GM19035 (cell line): Measurements from ENCODE around the gene SLC46A1.

Experiments used
- ATAC-seq: cut with Tn5 transposase; IDR thresholded peaks from one replicate; pipeline ENCODE4 v1.9.1; 2021; ENCODE audit not compliant: unreplicated experiment

SLC46A1 gene

GRCh38 chr17:28404461-28404811, 1.6 kb downstream of the SLC46A1 start:
- no peak for ATAC-seq

- ATAC-seq = no peak
Measured at GRCh38 chr17:28404007-28404406, 2.0 kb downstream of the SLC46A1 start.

GRCh38 chr17:28402844-28403243, 3.2 kb downstream of the SLC46A1 start:
- ATAC-seq = no peak

GRCh38 chr17:28402224-28402630, 3.8 kb downstream of the SLC46A1 start:
- no peak for ATAC-seq

DNA sequence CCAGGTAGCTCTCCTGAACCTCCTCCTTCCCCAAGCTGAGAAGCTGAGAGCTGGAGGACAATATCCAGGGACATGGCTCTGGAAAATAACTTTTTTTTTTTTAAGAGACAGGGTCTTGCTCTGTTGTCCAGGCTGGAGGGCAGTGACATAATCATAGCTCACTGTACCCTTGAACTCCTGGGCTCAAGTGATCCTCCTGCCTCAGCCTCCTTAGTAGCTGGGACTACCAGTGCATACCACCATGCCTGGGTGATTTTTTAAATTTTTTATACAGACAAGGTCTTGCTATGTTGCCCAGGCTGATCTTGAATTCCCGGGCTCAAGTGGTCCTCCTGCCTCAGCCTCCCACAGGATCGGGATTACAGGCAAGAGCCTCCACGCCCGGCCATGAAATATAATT, 6.2 kb downstream of the SLC46A1 start:
- no peak for ATAC-seq

GRCh38 chr17:28398280-28398981, 7.6 kb downstream of the SLC46A1 start:
- ATAC-seq = no peak

GRCh38 chr17:28397687-28398279, 8.2 kb downstream of the SLC46A1 start:
- no peak for ATAC-seq

DNA sequence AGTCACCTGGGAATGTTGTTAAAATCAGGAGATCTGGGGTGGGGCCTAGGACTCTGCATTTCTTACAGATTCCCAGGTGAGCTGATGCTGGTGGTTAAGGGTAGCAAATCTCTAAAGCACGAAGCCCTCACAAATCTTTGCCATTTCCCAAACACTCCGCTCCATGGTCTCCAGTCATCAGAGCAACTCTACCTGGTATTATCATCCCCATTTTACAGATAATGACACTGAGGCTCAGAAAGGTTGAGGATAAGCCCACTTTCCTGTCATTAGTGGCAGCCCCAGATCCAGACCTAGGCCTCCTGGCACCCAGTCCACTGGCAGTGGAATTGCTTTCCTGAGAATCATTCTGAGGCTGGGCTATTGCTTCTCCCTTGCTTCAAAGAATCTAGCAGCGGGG, 8.7 kb downstream of the SLC46A1 start:
- ATAC-seq = no peak

GRCh38 chr17:28396635-28397239, 9.3 kb downstream of the SLC46A1 start:
- ATAC-seq = no peak

- no peak for ATAC-seq
Measured at GRCh38 chr17:28395968-28396367, 10.0 kb downstream of the SLC46A1 start.

- no peak for ATAC-seq
Measured at GRCh38 chr17:28395426-28395825, 10.6 kb downstream of the SLC46A1 start.

- ATAC-seq = no peak
Measured at GRCh38 chr17:28394337-28395116, 11.5 kb downstream of the SLC46A1 start.

DNA sequence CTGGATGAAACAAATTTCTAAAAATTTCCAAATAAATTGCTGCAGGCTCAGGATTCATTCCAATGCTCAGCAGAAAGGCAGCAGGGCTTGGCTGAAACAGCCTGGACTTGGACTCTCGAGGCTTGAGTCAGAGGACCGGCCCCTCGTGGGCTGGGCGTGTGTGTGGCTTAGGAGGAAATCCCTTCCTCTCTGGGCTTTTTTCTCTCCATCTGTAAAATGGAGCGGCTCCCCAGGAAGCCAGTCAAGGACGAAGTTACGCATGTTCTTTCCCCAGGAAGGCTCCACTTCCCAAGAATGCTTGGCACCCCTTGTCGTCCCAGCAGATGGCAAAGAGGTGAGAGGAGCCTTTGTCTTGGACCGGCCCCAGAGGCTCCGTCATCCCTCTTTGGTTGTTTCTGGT, 13.5 kb downstream of the SLC46A1 start:
- no peak for ATAC-seq

- ATAC-seq = no peak
Measured at GRCh38 chr17:28391401-28391800, 14.6 kb downstream of the SLC46A1 start.

DNA sequence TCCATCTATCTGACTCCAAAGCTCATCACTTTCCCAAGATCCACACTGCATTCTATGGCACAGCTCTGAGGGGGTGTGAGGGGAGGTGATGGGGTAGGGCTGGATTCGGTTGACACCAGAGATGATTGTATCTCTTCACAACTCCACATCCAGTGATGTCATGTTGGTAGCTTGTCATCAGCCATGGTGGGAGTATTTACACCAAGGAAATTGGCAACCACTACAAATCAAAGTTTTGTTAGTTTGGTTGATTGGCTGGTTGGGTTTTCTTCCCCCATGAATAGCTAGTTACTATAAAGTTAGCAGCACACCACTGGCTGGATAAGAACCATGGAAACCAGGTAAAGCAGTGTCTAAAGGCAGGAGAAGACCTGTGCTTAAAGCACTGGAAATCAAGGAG, 15.0 kb downstream of the SLC46A1 start:
- no peak for ATAC-seq

GRCh38 chr17:28390563-28390962, 15.4 kb downstream of the SLC46A1 start:
- ATAC-seq = no peak

DNA sequence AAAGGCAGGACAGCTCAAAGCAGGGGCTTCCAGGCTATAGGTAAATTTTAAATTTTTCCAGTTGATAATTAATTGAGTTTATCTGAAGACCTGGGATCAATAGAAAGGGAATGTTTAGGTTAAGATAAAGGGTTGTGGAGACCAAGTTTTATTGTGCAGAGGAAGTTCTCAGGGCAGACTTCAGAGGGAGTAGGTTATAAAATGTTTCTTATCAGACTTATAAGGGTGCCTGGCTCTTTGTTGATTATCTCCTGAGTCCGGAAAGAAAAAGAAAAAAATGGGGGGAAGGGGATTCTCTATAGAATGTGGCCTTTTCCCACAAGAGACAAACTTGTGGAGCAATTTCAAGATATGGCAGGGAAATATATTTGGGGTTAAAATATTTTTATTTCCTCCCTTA, 15.9 kb downstream of the SLC46A1 start:
- no peak for ATAC-seq

DNA sequence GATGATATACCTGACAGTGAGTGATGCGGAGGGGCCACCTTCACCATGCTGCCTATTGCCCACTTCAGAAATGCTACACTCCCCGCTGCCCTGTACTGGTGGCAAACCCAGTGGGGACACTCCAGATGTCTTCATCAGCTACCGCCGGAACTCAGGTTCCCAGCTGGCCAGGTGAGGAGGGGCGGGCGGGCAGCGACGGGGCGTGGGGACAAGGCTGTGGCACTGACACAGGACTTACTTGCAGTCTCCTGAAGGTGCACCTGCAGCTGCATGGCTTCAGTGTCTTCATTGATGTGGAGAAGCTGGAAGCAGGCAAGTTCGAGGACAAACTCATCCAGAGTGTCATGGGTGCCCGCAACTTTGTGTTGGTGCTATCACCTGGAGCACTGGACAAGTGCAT, 17.9 kb downstream of the SLC46A1 start:
- ATAC-seq = no peak

DNA sequence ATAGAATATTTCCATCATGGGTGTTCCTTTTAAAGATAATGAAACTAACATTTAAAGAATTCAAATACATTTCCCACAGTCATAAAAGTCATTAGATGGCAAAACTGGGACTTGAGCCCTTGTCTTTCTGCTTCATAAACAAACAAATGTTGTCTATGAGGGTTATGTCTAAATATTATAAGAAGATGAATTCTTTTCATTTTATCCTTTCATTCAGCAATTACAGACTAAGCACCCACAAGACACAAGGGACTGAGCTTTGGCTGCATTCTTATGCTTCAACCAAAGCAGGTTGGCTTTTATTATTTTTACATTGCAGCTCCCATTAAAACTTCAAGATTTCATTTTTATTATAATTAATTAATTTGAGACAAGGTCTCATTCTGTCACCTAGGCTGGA, 19.6 kb downstream of the SLC46A1 start:
- ATAC-seq = no peak

- no peak for ATAC-seq
Measured at GRCh38 chr17:28385406-28385805, 20.6 kb downstream of the SLC46A1 start.

DNA sequence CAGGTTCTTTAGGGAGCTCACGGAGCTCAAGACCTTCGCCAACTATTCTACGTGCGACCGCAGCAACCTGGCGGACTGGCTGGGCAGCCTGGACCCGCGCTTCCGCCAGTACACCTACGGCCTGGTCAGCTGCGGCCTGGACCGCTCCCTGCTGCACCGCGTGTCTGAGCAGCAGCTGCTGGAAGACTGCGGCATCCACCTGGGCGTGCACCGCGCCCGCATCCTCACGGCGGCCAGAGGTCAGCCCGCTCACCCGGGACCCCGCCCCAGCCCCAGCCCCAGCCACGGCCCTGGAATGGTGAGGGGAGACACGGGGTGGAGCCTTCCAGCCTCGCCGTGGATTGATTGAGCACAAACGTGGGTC, 21.0 kb downstream of the SLC46A1 start:
- ATAC-seq = no peak
